Measurements from ENCODE around the gene MBD5. TPM values are rescaled to one million over a fixed set of nuclear protein-coding genes. Genes with fewer than 3 reads are reported as not detected.

The MBD5 gene
- polyA plus RNA-seq, 2 of the 4 experiments (the other 2 are of a cell fraction) = 5.4 to 24.1 TPM

GRCh38 chr2:148292431-148292830 lies 271.5 kb downstream of the MBD5 start:
- ATAC-seq (no peak), DNase-seq (ENCODE audit: low read depth in 1 of 2, low spot score in 1 of 2) (no peak), FAIRE-seq (no peak)
- Histone ChIP-seq H3K4me2 (no peak overlapping the region), H3K4me1 (peaks cover 6% of the 10 kb centered on the region; the same call in 2 of the 3 replicates), H3K27ac (no peak overlapping the region), H3K4me3 (no peak overlapping the region), H3K9me3 (no peaks in the 10 kb centered on the region)
- ChIA-PET POLR2A (no interaction called here), CTCF (interaction anchor here (2.3 kb wide), 1 partner anchor 217 kb away, joined by 5 read pairs; no protein-coding TSS in a partner anchor)
- WGBS (ENCODE audit: missing lambda C conversion rate) = 59% methylated on average over 2 of the region's 2 CpGs
- TF ChIP-seq E2F6 (IDR thresholded peaks at IDR 0.05; ENCODE audit: borderline replicate concordance, low read depth) (no peak), FOSB (CRISPR knock-in tag; IDR thresholded peaks at IDR 0.05) (no peak), PBX3 (IDR thresholded peaks at IDR 0.05) (no peak), HOXB5 (CRISPR knock-in tag; IDR thresholded peaks at IDR 0.05) (no peak), HES2 (IDR thresholded peaks at IDR 0.05) (no peak), REST (IDR thresholded peaks at IDR 0.05) (no peak), HMGXB4 (CRISPR knock-in tag; IDR thresholded peaks at IDR 0.05; ENCODE audit: borderline replicate concordance) (no peak), JUN (IDR thresholded peaks at IDR 0.05) (no peak), TFCP2L1 (CRISPR knock-in tag; IDR thresholded peaks at IDR 0.05) (no peak), RAD21 (conservative IDR thresholded peaks at IDR 0.05 in 1 of 2, IDR thresholded peaks at IDR 0.05 in 1 of 2) (no peak), CBX2 (IDR thresholded peaks at IDR 0.05; ENCODE audit: borderline replicate concordance, low read depth) (no peak), MAX (IDR thresholded peaks at IDR 0.05) (no peak), GATA3 (IDR thresholded peaks at IDR 0.05; ENCODE audit: borderline replicate concordance) (no peak), BHLHE40 (IDR thresholded peaks at IDR 0.05; ENCODE audit: low read depth, low read length) (no peak)

GRCh38 chr2:148298196-148298595 lies 277.3 kb downstream of the MBD5 start:
- Histone ChIP-seq H3K4me1 (no peaks in the 10 kb centered on the region), H3K4me2 (no peak overlapping the region), H3K27ac (no peak overlapping the region), H3K4me3 (no peak overlapping the region), H3K9me3 (no peaks in the 10 kb centered on the region)
- no peak for TF ChIP-seq ZC3H11A (IDR thresholded peaks at IDR 0.05)
- CTCF ChIA-PET = no interaction called here
- FAIRE-seq (no peak), DNase-seq (ENCODE audit: low read depth in 1 of 2, low spot score in 1 of 2) (no peak), ATAC-seq (no peak)
- POLR2A ChIA-PET = no interaction called here

- Histone ChIP-seq H3K9me3 (no peaks in the 10 kb centered on the region), H3K4me2 (no peak overlapping the region), H3K4me3 (no peak overlapping the region), H3K27ac (no peak overlapping the region), H3K4me1 (no peaks in the 10 kb centered on the region)
- ChIA-PET POLR2A (no interaction called here), CTCF (no interaction called here)
- DNase-seq (ENCODE audit: low read depth in 1 of 2, low spot score in 1 of 2) (no peak), ATAC-seq (no peak), FAIRE-seq (no peak)
- TF ChIP-seq CHD4 (IDR thresholded peaks at IDR 0.05; ENCODE audit: borderline replicate concordance) (no peak), HEYL (CRISPR knock-in tag; IDR thresholded peaks at IDR 0.05) (no peak), ZSCAN20 (CRISPR knock-in tag; IDR thresholded peaks at IDR 0.05) (no peak)
Observed at GRCh38 chr2:148299616-148300015, 278.7 kb downstream of the MBD5 start.

Data from A549 (cell line).